ENCODE data around the gene VAV2.

VAV2 gene

DNA sequence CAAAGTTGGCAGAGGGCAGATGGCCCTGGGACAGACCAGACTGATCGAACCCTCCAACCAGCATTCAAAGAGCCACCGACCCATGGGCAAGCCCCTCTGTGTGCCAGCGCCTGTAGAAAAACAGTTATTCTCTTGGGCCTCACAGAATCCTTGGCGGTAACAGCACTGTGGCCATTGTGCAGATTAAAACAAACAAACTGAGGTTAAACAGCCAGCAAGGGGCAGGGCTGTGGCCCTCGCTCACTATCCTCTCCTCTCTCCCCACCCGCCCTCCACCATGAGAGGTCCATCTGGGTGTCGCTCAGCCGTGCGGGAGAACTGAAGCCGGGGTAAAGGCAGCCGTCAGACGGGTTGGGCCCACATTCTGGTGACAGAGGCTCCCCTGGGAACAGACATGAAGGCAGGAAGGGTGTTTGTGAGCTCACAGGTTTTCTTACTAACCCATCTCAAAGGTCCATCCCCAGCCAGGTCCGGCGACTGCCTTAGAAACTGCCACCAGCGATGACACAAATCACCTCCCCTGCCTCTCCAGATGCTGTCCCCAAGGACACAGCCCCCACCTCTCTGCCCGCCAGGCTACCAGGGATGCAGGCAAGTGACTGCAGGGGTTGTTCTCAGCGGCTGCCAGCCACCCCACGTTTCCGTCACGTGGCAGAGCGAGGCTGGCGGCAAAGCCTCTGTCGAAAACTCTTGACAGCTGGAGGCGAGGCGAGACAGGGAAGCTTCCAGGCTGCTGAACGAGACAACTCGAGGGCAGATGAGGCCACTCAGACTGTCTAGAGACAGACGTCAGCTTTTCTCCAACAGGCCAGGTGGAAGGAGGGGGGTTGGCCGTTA lies 178.2 kb downstream of the VAV2 start:
- H3K36me3 ChIP-seq (ENCODE audit: control insufficient read depth, insufficient read depth, low read length), result peaks cover 46% of the 10 kb centered on the region
- H3K9me3 ChIP-seq (ENCODE audit: control insufficient read depth, low read length), result no peaks in the 10 kb centered on the region
- H3K4me1 ChIP-seq (ENCODE audit: control insufficient read depth, insufficient read depth, low read length, poor library complexity, severe bottlenecking), result no peaks in the 10 kb centered on the region
- WGBS, 2 experiments (ENCODE audit: insufficient coverage in 2 of 2), result 95% methylated on average over 21 to 25 of the region's 29 CpGs
- no peak overlapping the region for H3K4me3 ChIP-seq (ENCODE audit: extremely low read depth, insufficient read depth, low read length, poor library complexity, severe bottlenecking)
- H3K27ac ChIP-seq (ENCODE audit: low read depth, low read length, severe bottlenecking), result no peak overlapping the region

- no peaks in the 10 kb centered on the region for H3K4me1 ChIP-seq (ENCODE audit: control insufficient read depth, insufficient read depth, low read length, poor library complexity, severe bottlenecking)
- H3K27ac ChIP-seq (ENCODE audit: low read depth, low read length, severe bottlenecking), result no peak overlapping the region
- no peaks in the 10 kb centered on the region for H3K9me3 ChIP-seq (ENCODE audit: control insufficient read depth, low read length)
- peaks cover 48% of the 10 kb centered on the region for H3K36me3 ChIP-seq (ENCODE audit: control insufficient read depth, insufficient read depth, low read length)
- WGBS, 2 experiments (ENCODE audit: insufficient coverage in 2 of 2), result 90% methylated on average over 23 to 24 of the region's 26 CpGs
- no peak overlapping the region for H3K4me3 ChIP-seq (ENCODE audit: extremely low read depth, insufficient read depth, low read length, poor library complexity, severe bottlenecking)
Measured at GRCh38 chr9:133812941-133813748, 179.0 kb downstream of the VAV2 start.

- Histone ChIP-seq H3K9me3 (ENCODE audit: control insufficient read depth, low read length) (no peaks in the 10 kb centered on the region), H3K4me3 (ENCODE audit: extremely low read depth, insufficient read depth, low read length, poor library complexity, severe bottlenecking) (no peak overlapping the region), H3K27ac (ENCODE audit: low read depth, low read length, severe bottlenecking) (no peak overlapping the region), H3K4me1 (ENCODE audit: control insufficient read depth, insufficient read depth, low read length, poor library complexity, severe bottlenecking) (no peaks in the 10 kb centered on the region), H3K36me3 (ENCODE audit: control insufficient read depth, insufficient read depth, low read length) (peaks cover 41% of the 10 kb centered on the region)
- 96 to 97% methylated on average over 19 to 27 of the region's 28 CpGs for WGBS, 2 experiments (ENCODE audit: insufficient coverage in 2 of 2)
Measured at GRCh38 chr9:133812077-133812868, 179.9 kb downstream of the VAV2 start.

DNA sequence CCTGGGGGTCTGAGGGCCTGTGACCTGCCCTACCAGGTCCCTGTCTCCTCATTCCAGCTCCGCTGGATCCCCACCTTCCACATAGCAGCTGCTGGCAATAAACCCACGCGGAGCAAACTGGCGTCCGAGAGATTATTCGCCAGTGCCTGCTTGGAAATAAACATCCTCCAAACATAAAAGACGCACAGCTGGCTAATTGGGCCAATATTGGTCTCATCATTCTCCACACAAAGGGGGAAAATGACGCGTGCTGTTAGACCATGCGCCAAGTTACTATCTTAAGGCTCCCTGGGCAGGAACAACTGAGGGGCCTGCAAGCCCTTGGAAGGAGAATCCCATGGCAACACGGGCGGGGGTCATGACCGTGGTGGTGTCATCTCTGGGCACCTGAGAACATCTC lies 180.7 kb downstream of the VAV2 start:
- Histone ChIP-seq H3K36me3 (ENCODE audit: control insufficient read depth, insufficient read depth, low read length) (peaks cover 43% of the 10 kb centered on the region), H3K4me3 (ENCODE audit: extremely low read depth, insufficient read depth, low read length, poor library complexity, severe bottlenecking) (no peak overlapping the region), H3K9me3 (ENCODE audit: control insufficient read depth, low read length) (no peaks in the 10 kb centered on the region), H3K27ac (ENCODE audit: low read depth, low read length, severe bottlenecking) (no peak overlapping the region), H3K4me1 (ENCODE audit: control insufficient read depth, insufficient read depth, low read length, poor library complexity, severe bottlenecking) (no peaks in the 10 kb centered on the region)
- WGBS, 2 experiments (ENCODE audit: insufficient coverage in 2 of 2), result 94 to 98% methylated on average over 10 to 13 of the region's 13 CpGs

- 93 to 95% methylated on average over 20 to 21 of the region's 23 CpGs for WGBS, 2 experiments (ENCODE audit: insufficient coverage in 2 of 2)
- Histone ChIP-seq H3K4me1 (ENCODE audit: control insufficient read depth, insufficient read depth, low read length, poor library complexity, severe bottlenecking) (no peaks in the 10 kb centered on the region), H3K9me3 (ENCODE audit: control insufficient read depth, low read length) (no peaks in the 10 kb centered on the region), H3K36me3 (ENCODE audit: control insufficient read depth, insufficient read depth, low read length) (peaks cover 49% of the 10 kb centered on the region), H3K4me3 (ENCODE audit: extremely low read depth, insufficient read depth, low read length, poor library complexity, severe bottlenecking) (no peak overlapping the region), H3K27ac (ENCODE audit: low read depth, low read length, severe bottlenecking) (no peak overlapping the region)
Measured at GRCh38 chr9:133810556-133811195, 181.4 kb downstream of the VAV2 start.

DNA sequence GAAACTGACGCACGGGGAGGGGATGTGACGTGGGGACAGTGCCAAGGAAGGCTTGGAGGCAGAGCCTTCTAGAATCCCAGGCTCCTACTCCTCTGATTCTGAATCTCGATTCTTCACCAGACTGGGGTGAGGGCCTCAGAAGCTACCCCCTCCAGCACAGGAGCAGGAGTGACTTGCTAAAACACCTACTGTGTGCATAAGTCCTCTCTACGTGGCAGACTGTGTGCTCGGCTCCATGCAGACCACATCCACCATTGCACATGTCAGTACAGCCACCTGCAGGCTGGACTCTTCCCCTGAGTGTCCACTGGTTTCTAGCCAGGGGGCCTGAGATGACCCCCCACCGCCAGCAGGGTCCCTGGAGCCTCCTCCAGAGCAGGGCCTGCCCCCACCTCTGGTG lies 182.8 kb downstream of the VAV2 start:
- H3K4me1 ChIP-seq (ENCODE audit: control insufficient read depth, insufficient read depth, low read length, poor library complexity, severe bottlenecking), result no peaks in the 10 kb centered on the region
- no peak overlapping the region for H3K4me3 ChIP-seq (ENCODE audit: extremely low read depth, insufficient read depth, low read length, poor library complexity, severe bottlenecking)
- H3K36me3 ChIP-seq (ENCODE audit: control insufficient read depth, insufficient read depth, low read length), result peaks cover 51% of the 10 kb centered on the region
- WGBS, 2 experiments (ENCODE audit: insufficient coverage in 2 of 2), result 90 to 98% methylated on average over 5 to 7 of the region's 7 CpGs
- no peak overlapping the region for H3K27ac ChIP-seq (ENCODE audit: low read depth, low read length, severe bottlenecking)
- no peaks in the 10 kb centered on the region for H3K9me3 ChIP-seq (ENCODE audit: control insufficient read depth, low read length)

DNA sequence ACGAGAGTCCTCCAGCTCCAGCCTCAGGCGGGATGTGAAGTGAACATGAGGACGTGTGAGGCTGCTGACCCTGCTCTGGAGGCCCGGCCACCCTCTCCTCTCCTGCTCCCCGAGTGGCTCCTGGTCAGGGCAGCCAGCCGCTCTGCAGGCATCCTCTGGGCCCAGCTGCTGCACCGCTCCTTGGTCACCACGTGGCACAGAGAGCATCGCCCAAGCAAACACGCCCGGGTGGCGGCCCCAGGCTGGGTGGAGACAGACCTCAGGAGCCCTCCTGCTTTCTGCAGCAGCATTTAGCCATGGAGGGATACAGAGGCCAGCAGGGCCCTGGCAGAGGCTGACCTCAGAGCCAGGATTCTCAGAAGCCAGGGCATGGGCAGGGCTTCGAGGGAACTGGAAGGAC lies 184.3 kb downstream of the VAV2 start:
- H3K4me3 ChIP-seq (ENCODE audit: extremely low read depth, insufficient read depth, low read length, poor library complexity, severe bottlenecking), result no peak overlapping the region
- H3K36me3 ChIP-seq (ENCODE audit: control insufficient read depth, insufficient read depth, low read length), result peaks cover 42% of the 10 kb centered on the region
- no peak overlapping the region for H3K27ac ChIP-seq (ENCODE audit: low read depth, low read length, severe bottlenecking)
- WGBS, 2 experiments (ENCODE audit: insufficient coverage in 2 of 2), result 93 to 97% methylated on average over 13 of the region's 13 CpGs
- no peaks in the 10 kb centered on the region for H3K9me3 ChIP-seq (ENCODE audit: control insufficient read depth, low read length)
- peaks cover 11% of the 10 kb centered on the region for H3K4me1 ChIP-seq (ENCODE audit: control insufficient read depth, insufficient read depth, low read length, poor library complexity, severe bottlenecking)

- 92 to 96% methylated on average over 9 to 14 of the region's 14 CpGs for WGBS, 2 experiments (ENCODE audit: insufficient coverage in 2 of 2)
- no peaks in the 10 kb centered on the region for H3K9me3 ChIP-seq (ENCODE audit: control insufficient read depth, low read length)
- no peak overlapping the region for H3K4me3 ChIP-seq (ENCODE audit: extremely low read depth, insufficient read depth, low read length, poor library complexity, severe bottlenecking)
- H3K27ac ChIP-seq (ENCODE audit: low read depth, low read length, severe bottlenecking), result no peak overlapping the region
- H3K36me3 ChIP-seq (ENCODE audit: control insufficient read depth, insufficient read depth, low read length), result peaks cover 44% of the 10 kb centered on the region
- peaks cover 11% of the 10 kb centered on the region for H3K4me1 ChIP-seq (ENCODE audit: control insufficient read depth, insufficient read depth, low read length, poor library complexity, severe bottlenecking)
Measured at GRCh38 chr9:133807037-133807436, 185.1 kb downstream of the VAV2 start.

- H3K36me3 ChIP-seq (ENCODE audit: control insufficient read depth, insufficient read depth, low read length), result peaks cover 45% of the 10 kb centered on the region
- no peak overlapping the region for H3K27ac ChIP-seq (ENCODE audit: low read depth, low read length, severe bottlenecking)
- H3K4me1 ChIP-seq (ENCODE audit: control insufficient read depth, insufficient read depth, low read length, poor library complexity, severe bottlenecking), result peaks cover 11% of the 10 kb centered on the region
- H3K4me3 ChIP-seq (ENCODE audit: extremely low read depth, insufficient read depth, low read length, poor library complexity, severe bottlenecking), result no peak overlapping the region
- 93 to 94% methylated on average over 17 of the region's 17 CpGs for WGBS, 2 experiments (ENCODE audit: insufficient coverage in 2 of 2)
- no peaks in the 10 kb centered on the region for H3K9me3 ChIP-seq (ENCODE audit: control insufficient read depth, low read length)
Measured at GRCh38 chr9:133806623-133807010, 185.5 kb downstream of the VAV2 start.

All from mesodermal cell (in vitro differentiated cells).